CD4-positive, alpha-beta memory T cell (primary cell): ENCODE results near the gene RGMA. TPM values are rescaled to one million over a fixed set of nuclear protein-coding genes. Genes with fewer than 3 reads are reported as not detected.
"Not testable (repeated sequence)": the region's sequence is repeated elsewhere in the genome, so short reads cannot be mapped to it uniquely, and the experiment has no call there.

ENCODE experiments used
- CTCF ChIA-PET: fragments of 350-600 bp; sonication (Branson Sonifier 250); formaldehyde crosslinking; loops from one replicate; lab custom pipeline; 2021; ENCODE audit warnings: inconsistent platforms; ENCODE audit not compliant: partially characterized antibody; lab: Charles Lee
- POLR2A ChIA-PET: fragments of 350-600 bp; sonication (Branson Sonifier 250); formaldehyde crosslinking; loops from one replicate; lab custom pipeline; 2021; ENCODE audit not compliant: partially characterized antibody; lab: Charles Lee
- DNase-seq, 5 donors: peaks; one replicate each; pipeline versions ENCODE4 v3.0.0 to v3.0.0-alpha.2; 2020 to 2022; ENCODE audit warnings: mixed read lengths in 1 of 5
- H3K27ac ChIP-seq: one replicate; pipeline ENCODE4 v1.7.0; 2013; ENCODE audit warnings: low read depth, low read length
- H3K27me3 ChIP-seq: 2 replicates; pipeline ENCODE4 v1.7.0; 2013; ENCODE audit warnings: mild to moderate bottlenecking, low read length, moderate library complexity; ENCODE audit not compliant: insufficient read depth
- H3K36me3 ChIP-seq: 2 replicates; pipeline ENCODE4 v1.7.0; 2013; ENCODE audit warnings: mild to moderate bottlenecking, low read length, moderate library complexity; ENCODE audit not compliant: insufficient read depth
- H3K4me1 ChIP-seq: 2 replicates; pipeline ENCODE4 v1.7.0; 2013; ENCODE audit warnings: mild to moderate bottlenecking, low read length, moderate library complexity; ENCODE audit not compliant: insufficient read depth
- H3K4me3 ChIP-seq, 2 donors: one replicate each; pipeline ENCODE4 v1.7.0; 2013; ENCODE audit warnings: low read length in 2 of 2, mild to moderate bottlenecking in 1 of 2
- H3K9me3 ChIP-seq, 2 donors: one replicate each; pipeline ENCODE4 v1.7.0; 2013; ENCODE audit warnings: low read length in 2 of 2, control low read depth in 1 of 2; ENCODE audit not compliant: control insufficient read depth in 1 of 2
- H3K27ac Mint-ChIP-seq, 7 donors: one replicate each; pipeline ENCODE4 v1.8.0; 2020 to 2021; ENCODE audit warnings: mixed read lengths in 7 of 7, mild to moderate bottlenecking in 6 of 7, inconsistent platforms in 3 of 7, moderate library complexity in 3 of 7
- H3K27me3 Mint-ChIP-seq, 2 donors: one replicate each; pipeline ENCODE4 v1.8.0; 2020 to 2021; ENCODE audit warnings: mixed read lengths in 2 of 2
- H3K36me3 Mint-ChIP-seq, 2 donors: one replicate each; pipeline ENCODE4 v1.8.0; 2020 to 2021; ENCODE audit warnings: mixed read lengths in 2 of 2, inconsistent platforms in 1 of 2, mild to moderate bottlenecking in 1 of 2
- H3K4me1 Mint-ChIP-seq, 4 donors: one replicate each; pipeline ENCODE4 v1.8.0; 2020 to 2021; ENCODE audit warnings: mixed read lengths in 4 of 4, mild to moderate bottlenecking in 1 of 4
- H3K4me3 Mint-ChIP-seq, 8 donors: one replicate each; pipeline ENCODE4 v1.8.0; 2020 to 2021; ENCODE audit warnings: mixed read lengths in 8 of 8, mild to moderate bottlenecking in 7 of 8, moderate library complexity in 6 of 8, inconsistent platforms in 3 of 8
- H3K9me3 Mint-ChIP-seq, 8 donors: one replicate each; pipeline ENCODE4 v1.8.0; 2020 to 2021; ENCODE audit warnings: mixed read lengths in 8 of 8, mild to moderate bottlenecking in 5 of 8, inconsistent platforms in 3 of 8, moderate library complexity in 1 of 8
- intact Hi-C: fragments of 100-400 bp; cut with micrococcal nuclease; formaldehyde crosslinking; loops from one replicate; pipeline ENCODE4 v1.15.1; 2023
- polyA plus RNA-seq, 2 donors: library from polyadenylated mRNA; unstranded; fragments of 300-500 nt; fragmentation: Illumina TruSeq; gene quantifications; one replicate each; pipeline ENCODE4 v1.2.3, GENCODE V29; 2021
- total RNA-seq, 2 experiments: library from RNA; stranded (reverse); gene quantifications; one replicate each; pipeline ENCODE4 v1.2.3, GENCODE V29; 2021

Gene RGMA
- total and polyA plus RNA-seq, 4 experiments from 2014 or later = not detected

- intact Hi-C loops = no loop called here
- no peak overlapping the region for H3K4me3 ChIP-seq
- CTCF ChIA-PET = no interaction called here
- POLR2A ChIA-PET = no interaction called here
- H3K27ac ChIP-seq = no peak overlapping the region
- no peaks in the 10 kb centered on the region for H3K36me3 Mint-ChIP-seq
- no peak overlapping the region for H3K4me3 Mint-ChIP-seq
- peaks cover 5 to 10% of the 10 kb centered on the region in 2 donors for H3K27me3 Mint-ChIP-seq
- no peaks in the 10 kb centered on the region for H3K27me3 ChIP-seq
- no peak for DNase-seq
- H3K4me1 ChIP-seq = no peaks in the 10 kb centered on the region
- H3K4me1 Mint-ChIP-seq = peaks cover 0 to 12% (median 3%) of the 10 kb centered on the region in 4 donors
- H3K36me3 ChIP-seq = no peaks in the 10 kb centered on the region
- no peaks in the 10 kb centered on the region for H3K9me3 ChIP-seq
- no peaks in the 10 kb centered on the region for H3K9me3 Mint-ChIP-seq
- H3K27ac Mint-ChIP-seq = no peak overlapping the region
Measured at GRCh38 chr15:93063262-93063671, 25.7 kb downstream of the RGMA start.

GRCh38 chr15:93062628-93063261 lies 26.3 kb downstream of the RGMA start:
- CTCF ChIA-PET, POLR2A ChIA-PET: not testable (repeated sequence)

GRCh38 chr15:93060336-93061248 lies 28.4 kb downstream of the RGMA start:
- ChIA-PET CTCF (interaction anchor here (0.6 to 2.9 kb wide), 6 partner anchors 13 to 109 kb away, joined by 3 to 9 read pairs (median 4); no protein-coding TSS in a partner anchor), POLR2A (interaction anchor here (1.2 kb wide), 1 partner anchor 13 kb away, joined by 6 read pairs; no protein-coding TSS in a partner anchor)
- Mint-ChIP-seq H3K9me3 (no peaks in the 10 kb centered on the region), H3K27me3 (peaks cover 5 to 9% of the 10 kb centered on the region in 2 donors), H3K27ac (no peak overlapping the region), H3K36me3 (no peaks in the 10 kb centered on the region), H3K4me3 (no peak overlapping the region), H3K4me1 (peaks cover 0 to 12% (median 3%) of the 10 kb centered on the region in 4 donors)
- Histone ChIP-seq H3K9me3 (no peaks in the 10 kb centered on the region), H3K36me3 (no peaks in the 10 kb centered on the region), H3K4me1 (no peaks in the 10 kb centered on the region), H3K27me3 (no peaks in the 10 kb centered on the region), H3K4me3 (no peak overlapping the region), H3K27ac (no peak overlapping the region)
- no peak for DNase-seq
- intact Hi-C loops = no loop called here

More at GRCh38 chr15:93062628-93063261, 26.3 kb downstream of the RGMA start:
- H3K27ac Mint-ChIP-seq, H3K36me3 ChIP-seq, H3K27ac ChIP-seq, H3K9me3 Mint-ChIP-seq, H3K27me3 Mint-ChIP-seq, H3K36me3 Mint-ChIP-seq, H3K4me3 ChIP-seq, H3K27me3 ChIP-seq, DNase-seq, H3K9me3 ChIP-seq, H3K4me1 ChIP-seq, intact Hi-C loops, H3K4me3 Mint-ChIP-seq: not testable (repeated sequence)
- peaks cover 0 to 12% (median 3%) of the 10 kb centered on the region in 4 donors for H3K4me1 Mint-ChIP-seq

GRCh38 chr15:93059442-93059841 lies 29.6 kb downstream of the RGMA start:
- intact Hi-C loops = no loop called here
- Mint-ChIP-seq H3K4me1 (peaks cover 0 to 12% (median 3%) of the 10 kb centered on the region in 4 donors), H3K27me3 (peaks cover 2 to 5% of the 10 kb centered on the region in 2 donors), H3K36me3 (no peaks in the 10 kb centered on the region), H3K9me3 (no peaks in the 10 kb centered on the region), H3K27ac (no peak overlapping the region), H3K4me3 (no peak overlapping the region)
- Histone ChIP-seq H3K9me3 (no peaks in the 10 kb centered on the region), H3K4me3 (no peak overlapping the region), H3K27ac (no peak overlapping the region), H3K36me3 (no peaks in the 10 kb centered on the region), H3K27me3 (no peaks in the 10 kb centered on the region), H3K4me1 (no peaks in the 10 kb centered on the region)
- ChIA-PET POLR2A (interaction anchor here (1.2 kb wide), 1 partner anchor 12 kb away, joined by 6 read pairs; no protein-coding TSS in a partner anchor), CTCF (interaction anchor here (0.6 to 2.9 kb wide), 7 partner anchors 14 to 110 kb away, joined by 3 to 9 read pairs (median 4); no protein-coding TSS in a partner anchor)
- no peak for DNase-seq

GRCh38 chr15:93058904-93059427 lies 30.0 kb downstream of the RGMA start:
- POLR2A ChIA-PET = interaction anchor here (1.4 kb wide), 1 partner anchor 11 kb away, joined by 3 read pairs; no protein-coding TSS in a partner anchor
- CTCF ChIA-PET = interaction anchor here (1.2 to 2.9 kb wide), 4 partner anchors 22 to 29 kb away, joined by 3 to 9 read pairs (median 4); no protein-coding TSS in a partner anchor

GRCh38 chr15:93058128-93058527 lies 30.9 kb downstream of the RGMA start:
- ChIA-PET CTCF (interaction anchor here (1.2 kb wide), 2 partner anchors 21 to 30 kb away, joined by 3 read pairs; no protein-coding TSS in a partner anchor), POLR2A (interaction anchor here (1.4 kb wide), 1 partner anchor 10 kb away, joined by 3 read pairs; no protein-coding TSS in a partner anchor)
- H3K9me3 Mint-ChIP-seq = no peaks in the 10 kb centered on the region
- no peak overlapping the region for H3K4me3 Mint-ChIP-seq
- Histone ChIP-seq H3K27ac (no peak overlapping the region), H3K27me3 (no peaks in the 10 kb centered on the region), H3K9me3 (no peaks in the 10 kb centered on the region), H3K36me3 (no peaks in the 10 kb centered on the region), H3K4me1 (no peaks in the 10 kb centered on the region), H3K4me3 (no peak overlapping the region)
- intact Hi-C loops = no loop called here
- H3K36me3 Mint-ChIP-seq = no peaks in the 10 kb centered on the region
- no peak for DNase-seq
- peaks cover 0 to 12% (median 3%) of the 10 kb centered on the region in 4 donors for H3K4me1 Mint-ChIP-seq
- H3K27me3 Mint-ChIP-seq = peaks cover 2 to 4% of the 10 kb centered on the region in 2 donors
- H3K27ac Mint-ChIP-seq = peak overlapping the region in 1 of 7 donors; percentile 17

More at GRCh38 chr15:93058904-93059427, 30.0 kb downstream of the RGMA start:
- H3K4me1 Mint-ChIP-seq = peaks cover 0 to 12% (median 3%) of the 10 kb centered on the region in 4 donors
- no peak overlapping the region for H3K27ac ChIP-seq
- no peak for DNase-seq
- no peak overlapping the region for H3K4me3 ChIP-seq
- no peaks in the 10 kb centered on the region for H3K36me3 ChIP-seq
- H3K27me3 ChIP-seq = no peaks in the 10 kb centered on the region
- no peaks in the 10 kb centered on the region for H3K36me3 Mint-ChIP-seq
- no peaks in the 10 kb centered on the region for H3K9me3 Mint-ChIP-seq
- H3K9me3 ChIP-seq = no peaks in the 10 kb centered on the region
- intact Hi-C loops = no loop called here
- H3K4me3 Mint-ChIP-seq = no peak overlapping the region
- no peak overlapping the region for H3K27ac Mint-ChIP-seq
- peaks cover 2 to 5% of the 10 kb centered on the region in 2 donors for H3K27me3 Mint-ChIP-seq
- no peaks in the 10 kb centered on the region for H3K4me1 ChIP-seq
